Transverse colon (tissue), 4 donors: ENCODE measurements around the gene MAGEA8.

Experiments
- POLR2A ChIP-seq: fragments of 450-650 bp; IDR thresholded peaks from one replicate; pipeline ENCODE4 v1.6.1; 2016; ENCODE audit warnings: antibody characterized with exemption, mild to moderate bottlenecking, moderate library complexity
- POLR2AphosphoS5 ChIP-seq, 3 donors: sonication (generic); formaldehyde crosslinking; IDR thresholded peaks; one replicate each; pipeline ENCODE4 v1.6.1; 2016; ENCODE audit warnings: antibody characterized with exemption in 3 of 3
- TF ChIP-seq, protein P1 (sequence below), 5 experiments: fragments of 200-600 bp in 3 of 5; fragments of 450-650 bp in 2 of 5; sonication (generic) in 3 of 5; IDR thresholded peaks; 1 replicate in 2 of 5; 2 replicates in 3 of 5; pipeline ENCODE4 v1.5.1; 2016 to 2017; ENCODE audit warnings: antibody characterized with exemption in 5 of 5, inconsistent platforms in 3 of 5, mild to moderate bottlenecking in 2 of 5, moderate library complexity in 1 of 5

DNA sequence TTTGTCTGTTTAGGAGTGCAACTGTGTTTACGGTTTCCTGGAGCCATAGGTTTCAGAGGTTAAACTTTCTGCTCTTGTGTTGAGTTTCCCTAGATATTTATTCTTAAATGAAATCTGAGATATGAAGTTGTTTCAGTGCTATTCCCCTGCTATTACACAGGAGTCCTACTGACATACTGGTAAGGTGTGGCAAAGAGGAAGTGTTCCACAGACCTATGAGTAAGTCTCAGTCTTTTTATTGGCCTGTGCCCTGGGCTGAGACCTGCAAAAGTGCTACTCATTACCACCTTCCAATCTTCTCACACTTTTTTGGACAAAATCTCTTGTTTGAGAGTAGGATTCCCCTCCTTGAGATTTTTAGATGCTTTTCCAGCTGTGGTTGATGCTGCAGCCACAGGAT is 35.6 kb upstream of the MAGEA8 start:
- TF ChIP-seq POLR2AphosphoS5 (IDR thresholded peaks at IDR 0.05) (no peak), POLR2A (no peak)
- TF ChIP-seq, protein P1, sequence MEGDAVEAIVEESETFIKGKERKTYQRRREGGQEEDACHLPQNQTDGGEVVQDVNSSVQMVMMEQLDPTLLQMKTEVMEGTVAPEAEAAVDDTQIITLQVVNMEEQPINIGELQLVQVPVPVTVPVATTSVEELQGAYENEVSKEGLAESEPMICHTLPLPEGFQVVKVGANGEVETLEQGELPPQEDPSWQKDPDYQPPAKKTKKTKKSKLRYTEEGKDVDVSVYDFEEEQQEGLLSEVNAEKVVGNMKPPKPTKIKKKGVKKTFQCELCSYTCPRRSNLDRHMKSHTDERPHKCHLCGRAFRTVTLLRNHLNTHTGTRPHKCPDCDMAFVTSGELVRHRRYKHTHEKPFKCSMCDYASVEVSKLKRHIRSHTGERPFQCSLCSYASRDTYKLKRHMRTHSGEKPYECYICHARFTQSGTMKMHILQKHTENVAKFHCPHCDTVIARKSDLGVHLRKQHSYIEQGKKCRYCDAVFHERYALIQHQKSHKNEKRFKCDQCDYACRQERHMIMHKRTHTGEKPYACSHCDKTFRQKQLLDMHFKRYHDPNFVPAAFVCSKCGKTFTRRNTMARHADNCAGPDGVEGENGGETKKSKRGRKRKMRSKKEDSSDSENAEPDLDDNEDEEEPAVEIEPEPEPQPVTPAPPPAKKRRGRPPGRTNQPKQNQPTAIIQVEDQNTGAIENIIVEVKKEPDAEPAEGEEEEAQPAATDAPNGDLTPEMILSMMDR (IDR thresholded peaks at IDR 0.05) = no peak
